Stimulated activated CD8-positive, alpha-beta memory T cell treated with anti-CD3 and anti-CD28 coated beads, Interleukin-2, amount 100 ng/mL, for 48 hours (primary cell): ENCODE results near the gene ALDOC.

Source experiments
- DNase-seq, 2 donors: peaks; one replicate each; pipeline ENCODE4 v3.0.0-alpha.2; 2020; ENCODE audit warnings: low read depth in 2 of 2

Gene ALDOC

DNA sequence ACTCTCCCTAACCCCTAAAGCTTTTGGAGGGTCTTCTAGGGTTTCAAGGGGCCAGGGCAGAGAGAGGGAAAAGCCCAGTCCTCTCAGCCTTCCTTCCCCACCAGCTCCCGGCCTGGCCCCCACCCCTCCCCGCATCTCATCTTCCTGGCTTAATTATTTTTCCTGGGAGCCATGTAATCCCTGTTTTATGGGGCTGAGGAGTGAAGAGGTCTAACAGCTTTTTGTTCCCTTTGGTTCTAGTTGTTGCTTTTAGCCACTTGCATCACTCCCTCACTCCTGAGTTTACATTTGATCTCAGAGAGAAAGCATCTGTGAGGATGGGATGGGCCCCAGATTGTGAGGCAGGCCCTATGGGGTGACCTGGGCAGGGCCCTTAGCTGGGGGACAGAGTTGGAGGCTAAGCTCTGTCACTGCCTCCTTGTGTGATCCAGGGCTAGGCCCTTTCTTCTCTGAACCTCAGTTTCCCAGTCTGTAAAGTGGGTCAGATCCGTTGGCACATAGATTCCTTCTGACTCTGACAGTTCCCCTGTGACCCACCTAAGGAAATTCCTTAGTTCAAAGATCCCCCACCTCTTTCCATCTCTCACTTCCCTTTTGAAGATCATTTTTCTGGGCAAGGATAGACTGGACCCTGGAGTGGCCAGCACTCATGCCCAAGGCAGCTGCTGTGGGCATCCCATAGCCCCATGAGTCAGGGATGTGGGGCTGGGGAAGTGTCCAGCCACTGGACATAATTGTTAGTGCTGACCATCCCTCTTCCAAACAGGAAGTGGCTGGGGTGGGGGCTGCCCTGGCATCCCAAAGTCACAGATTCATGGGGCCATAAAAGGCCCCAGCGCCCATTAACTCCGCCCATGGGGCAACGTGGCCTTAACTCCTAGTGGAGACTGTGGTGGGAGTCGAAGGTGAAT is 44.4 kb downstream of the ALDOC start:
- DNase-seq, result no peak

DNA sequence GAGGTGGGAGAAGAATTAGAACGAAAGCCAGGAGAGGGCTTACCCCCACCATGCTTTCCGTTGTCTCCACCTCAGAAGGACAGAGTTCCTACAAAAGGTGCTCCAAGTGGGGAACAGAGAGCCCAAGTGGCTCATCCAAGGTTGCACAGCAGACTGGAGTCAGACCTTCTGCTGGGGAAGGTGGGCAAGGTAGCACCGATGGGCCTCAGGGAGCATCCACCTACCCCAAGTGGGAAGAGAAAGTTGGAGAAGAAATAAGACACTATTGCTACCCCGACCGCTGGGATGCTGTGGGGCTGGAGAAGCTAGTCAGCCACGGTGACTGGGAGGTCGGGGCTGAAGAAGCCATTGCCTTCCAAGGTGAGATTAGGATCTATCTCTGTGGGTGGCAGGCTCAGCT is 45.8 kb downstream of the ALDOC start:
- DNase-seq, result no peak

DNA sequence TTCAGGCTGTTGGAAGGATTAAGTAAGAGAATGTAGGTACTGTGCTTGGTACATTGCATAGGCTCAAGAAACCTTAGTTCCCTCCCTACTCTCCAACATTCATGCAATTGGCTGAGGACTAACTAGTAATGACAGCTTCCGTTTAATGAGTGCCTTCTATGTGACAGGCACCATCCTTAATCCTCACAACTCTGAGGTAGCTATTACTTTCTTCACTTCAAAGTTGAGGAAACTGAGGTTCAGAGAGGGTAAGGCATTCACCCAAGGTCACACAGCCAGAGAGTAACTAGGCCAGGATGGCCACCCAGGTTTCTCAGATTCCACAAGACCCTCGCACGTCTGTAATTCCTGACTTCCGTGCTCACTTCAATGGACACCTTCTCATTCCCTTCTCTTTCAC is 46.4 kb downstream of the ALDOC start:
- no peak for DNase-seq

DNA sequence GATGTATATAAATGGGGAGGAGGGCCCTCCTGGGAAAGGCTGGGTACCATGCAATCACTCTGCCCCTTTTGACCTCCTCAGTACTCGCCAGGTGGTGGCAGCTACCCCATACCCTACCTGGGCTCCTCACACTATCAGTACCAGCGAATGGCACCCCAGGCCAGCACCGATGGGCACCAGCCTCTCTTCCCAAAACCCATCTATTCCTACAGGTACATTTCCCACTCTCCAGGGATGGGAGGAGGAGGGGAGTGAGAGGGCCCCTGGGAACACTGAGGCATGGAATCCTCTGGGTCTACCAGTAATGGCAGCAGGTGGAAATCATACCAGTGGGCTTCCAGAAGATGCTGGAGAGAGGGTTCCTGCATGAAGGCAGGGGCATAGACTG is 47.7 kb downstream of the ALDOC start:
- DNase-seq, result no peak

DNA sequence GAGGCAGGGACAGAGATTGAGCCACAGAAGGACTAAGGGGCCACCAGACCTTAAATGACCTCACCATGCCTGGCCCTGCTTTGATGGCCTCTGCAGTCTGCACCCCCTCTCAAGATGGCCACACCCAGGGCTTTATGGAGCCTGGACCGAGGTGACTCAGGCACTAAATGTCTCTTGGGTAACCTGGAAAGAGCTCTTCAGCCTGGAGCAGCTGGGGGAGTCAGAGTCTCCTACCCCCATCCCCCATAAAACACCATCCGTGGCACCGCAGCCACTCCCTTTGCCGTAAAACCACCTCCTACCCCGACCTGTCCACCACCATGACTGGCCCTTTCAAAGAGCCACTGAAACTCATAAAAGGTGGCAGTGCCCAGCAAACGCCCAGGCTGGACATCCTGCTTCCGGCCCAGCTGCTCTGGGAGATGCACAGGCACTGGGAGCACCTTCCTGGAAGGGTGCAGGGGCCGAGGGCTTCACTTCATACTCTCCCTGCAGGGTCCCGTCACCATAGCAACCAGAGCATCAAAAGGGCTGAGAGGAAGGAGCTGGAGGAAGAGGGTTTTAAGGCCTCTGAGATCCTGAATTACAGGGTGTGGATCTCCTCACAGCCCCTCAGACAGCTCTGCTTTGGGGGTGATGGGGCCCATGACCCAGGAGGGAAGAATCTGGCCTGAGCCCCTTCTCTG is 48.2 kb downstream of the ALDOC start:
- DNase-seq, result no peak

DNA sequence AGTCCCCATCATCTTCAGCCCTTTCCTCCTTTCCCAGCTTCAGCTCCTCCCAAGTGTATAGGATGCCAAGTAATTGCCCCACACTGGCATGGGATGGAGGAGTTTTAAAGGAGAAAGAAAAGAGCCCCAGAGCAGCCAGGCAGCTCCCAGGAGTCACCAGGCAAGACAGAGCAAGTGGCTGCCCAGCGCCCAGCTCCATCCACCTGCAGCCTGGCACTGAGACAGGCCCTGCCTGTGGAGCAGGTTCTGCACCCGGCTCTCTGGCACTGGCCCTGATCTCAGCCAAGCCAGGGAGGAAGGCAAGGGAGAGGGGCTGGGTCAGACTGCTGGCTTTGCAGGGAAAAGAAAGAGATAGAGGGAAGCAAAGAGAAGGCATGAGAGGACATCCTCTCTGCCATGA is 48.8 kb downstream of the ALDOC start:
- DNase-seq, result no peak

DNA sequence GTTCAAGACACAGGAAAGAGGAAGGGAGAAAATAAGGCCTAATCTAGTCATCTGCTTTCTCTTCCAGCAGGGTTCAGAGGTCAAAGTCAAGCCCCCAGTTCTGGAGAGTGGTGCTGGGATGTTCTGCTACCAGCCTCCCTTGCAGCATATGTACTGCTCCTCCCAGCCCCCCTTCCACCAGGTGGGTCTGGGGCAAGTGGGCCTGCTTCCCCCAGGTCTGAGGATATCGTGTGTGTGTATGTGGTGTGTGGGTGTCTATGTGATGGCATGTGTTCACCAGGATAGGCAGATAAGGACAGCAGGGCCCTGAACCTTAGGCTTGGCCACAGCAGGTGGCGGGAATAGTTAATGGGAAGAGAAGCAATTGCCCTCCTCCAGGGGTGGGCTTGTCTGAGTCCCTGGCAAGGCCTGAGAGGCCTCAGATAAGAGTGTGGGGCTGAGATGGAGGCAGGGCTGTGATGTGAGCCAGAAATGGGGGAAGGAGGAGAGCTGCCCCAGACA is 49.5 kb downstream of the ALDOC start:
- no peak for DNase-seq

DNA sequence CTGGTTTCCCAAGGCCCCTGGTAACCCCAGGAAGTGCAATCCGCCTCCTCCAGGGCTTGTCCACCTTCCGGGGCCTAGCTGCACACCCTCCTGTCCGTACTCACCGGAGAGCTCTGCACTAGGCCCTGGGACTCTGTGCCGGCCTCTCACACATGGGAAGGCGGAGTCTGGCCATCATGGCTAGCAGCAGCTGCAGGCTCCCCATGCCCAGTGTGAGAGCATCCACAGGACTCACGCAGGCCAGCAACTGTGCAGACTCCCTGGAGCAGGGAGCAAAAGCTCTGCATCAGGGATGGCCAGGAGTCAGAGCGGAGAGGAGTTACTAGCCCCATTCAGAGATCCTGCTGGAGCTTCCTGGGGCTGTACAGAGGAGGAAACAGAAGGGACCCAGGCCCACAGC is 50.3 kb downstream of the ALDOC start:
- no peak for DNase-seq

DNA sequence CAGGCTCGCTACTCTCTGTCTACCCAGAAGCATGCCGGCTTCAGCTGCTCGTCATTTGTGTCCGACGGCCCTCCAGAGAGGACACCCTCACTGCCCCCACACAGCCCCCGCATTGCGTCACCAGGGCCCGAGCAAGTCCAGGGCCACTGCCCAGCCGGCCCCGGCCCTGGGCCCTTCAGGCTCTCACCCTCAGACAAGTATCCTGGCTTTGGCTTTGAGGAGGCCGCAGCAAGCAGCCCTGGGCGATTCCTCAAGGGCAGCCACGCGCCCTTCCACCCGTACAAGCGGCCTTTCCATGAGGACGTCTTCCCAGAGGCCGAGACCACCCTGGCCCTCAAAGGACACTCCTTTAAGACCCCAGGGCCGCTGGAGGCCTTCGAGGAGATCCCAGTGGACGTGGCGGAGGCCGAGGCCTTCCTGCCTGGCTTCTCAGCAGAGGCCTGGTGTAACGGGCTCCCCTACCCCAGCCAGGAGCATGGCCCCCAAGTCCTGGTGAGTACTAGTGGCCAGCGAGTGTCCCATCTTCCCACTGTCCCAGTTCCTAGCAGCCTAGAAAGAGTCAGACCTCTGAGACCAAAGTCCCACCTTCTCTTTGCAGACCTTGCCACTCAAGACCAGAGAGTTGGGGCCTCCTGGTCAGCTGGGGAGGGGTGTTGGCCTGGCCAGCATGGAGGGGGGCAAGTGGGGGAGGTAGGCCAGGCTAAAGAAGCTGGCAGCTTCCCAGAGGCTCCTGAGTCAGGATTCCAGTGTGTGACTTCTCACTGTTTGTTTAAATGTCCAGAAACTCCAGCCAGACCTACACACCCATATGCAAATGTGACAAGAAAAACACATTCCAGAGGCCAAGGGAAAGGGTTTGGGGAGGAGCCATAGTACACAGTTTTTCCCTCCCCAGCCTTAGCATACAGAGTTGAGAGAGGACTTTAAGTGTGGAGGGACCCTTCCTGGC is 51.9 kb downstream of the ALDOC start:
- DNase-seq, result no peak

DNA sequence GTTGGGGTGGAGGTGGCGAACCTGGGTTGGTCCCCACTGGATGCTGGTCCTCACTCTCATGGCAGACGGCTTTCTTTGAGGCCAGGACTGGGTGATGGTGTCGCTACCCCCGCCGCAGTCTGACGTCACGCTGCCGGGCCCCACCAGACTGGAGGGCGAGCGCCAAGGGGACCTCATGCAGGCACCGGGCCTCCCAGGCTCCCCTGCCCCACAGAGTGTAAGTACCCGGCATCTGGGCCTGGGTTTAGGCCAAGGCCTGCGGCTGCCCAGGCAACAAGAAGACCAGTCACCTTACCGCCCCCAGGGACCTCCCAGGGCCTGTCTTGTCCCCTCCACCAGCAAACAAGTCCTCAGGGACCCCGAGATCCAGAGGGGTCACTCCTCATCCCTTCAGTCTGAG is 52.8 kb downstream of the ALDOC start:
- DNase-seq, result no peak

DNA sequence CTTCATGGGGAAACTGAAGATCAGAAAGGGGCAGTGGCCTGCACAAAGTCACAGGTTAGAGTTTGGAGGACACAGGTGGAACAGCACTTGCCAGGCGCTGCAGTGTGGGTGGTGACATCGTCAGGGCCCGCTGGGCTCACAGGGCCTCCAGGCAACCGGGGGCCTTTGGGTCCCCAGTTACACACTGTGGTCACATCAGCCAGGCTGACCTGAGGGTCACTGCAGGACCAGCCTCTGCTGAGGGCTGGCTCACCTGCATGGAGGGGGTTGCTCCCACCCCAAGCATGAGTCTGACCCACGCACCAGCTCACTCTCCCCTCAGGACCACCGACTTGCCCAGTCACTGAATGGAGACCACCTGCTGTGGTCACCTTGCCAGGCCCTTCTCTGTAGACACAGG is 53.5 kb downstream of the ALDOC start:
- no peak for DNase-seq
